Measurements from ENCODE around the gene ACTRT1.

Gene ACTRT1

DNA sequence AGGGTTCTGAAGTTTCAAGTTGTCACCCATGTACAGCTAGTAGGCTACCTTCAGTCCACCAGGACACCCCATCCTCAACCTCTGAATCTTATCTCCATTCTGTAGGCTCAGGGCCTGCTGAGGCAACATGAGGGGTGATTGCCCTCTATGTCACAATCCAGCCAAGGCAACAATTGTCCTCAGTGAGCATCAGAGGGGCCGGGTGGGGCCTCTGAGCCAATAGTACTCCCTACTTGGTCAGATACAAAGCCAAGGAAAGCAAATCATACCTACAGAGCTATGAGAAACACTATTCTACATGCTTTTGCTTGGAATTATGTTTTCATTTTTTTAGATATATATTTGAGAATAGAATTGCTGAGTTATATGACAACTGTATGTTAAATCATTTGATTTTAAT is at the start of gene ACTRT1:
Gene ACTRT1 (minus strand): TSS at position 101 of the 400 bp plus-strand sequence. CDS start 197 bp downstream, outside the sequence.
- ChIA-PET POLR2A (ENCODE audit: low non-redundant PET) (no interaction called here), CTCF (no interaction called here)
- TF ChIP-seq CTCF (conservative IDR thresholded peaks at IDR 0.05; ENCODE audit: low read depth) = no peak
- no peak within 1 kb of the TSS for H3K27ac ChIP-seq
- no peak for DNase-seq (ENCODE audit: low spot score)

- H3K27ac ChIP-seq = no peak overlapping the region
- TF ChIP-seq CTCF (conservative IDR thresholded peaks at IDR 0.05; ENCODE audit: low read depth) = no peak
- no peak for DNase-seq (ENCODE audit: low spot score)
- POLR2A ChIA-PET (ENCODE audit: low non-redundant PET) = no interaction called here
- CTCF ChIA-PET = no interaction called here
These were observed 26.3 kb upstream of the ACTRT1 start for GRCh38 chrX:128078545-128078944.

GRCh38 chrX:128057421-128057820 is 5.2 kb upstream of the ACTRT1 start:
- H3K27ac ChIP-seq = no peak overlapping the region
- TF ChIP-seq CTCF (conservative IDR thresholded peaks at IDR 0.05; ENCODE audit: low read depth) = no peak
- POLR2A ChIA-PET (ENCODE audit: low non-redundant PET) = no interaction called here
- CTCF ChIA-PET = no interaction called here
- no peak for DNase-seq (ENCODE audit: low spot score)

GRCh38 chrX:128051526-128051925 is 677 bp downstream of the ACTRT1 start:
- CTCF ChIA-PET = interaction anchor here (0.6 kb wide), 2 partner anchors 14 to 408 kb away, joined by 3 to 5 read pairs; no protein-coding TSS in a partner anchor

GRCh38 chrX:128035318-128035717 is 16.9 kb downstream of the ACTRT1 start:
- DNase-seq (ENCODE audit: low spot score) = no peak
- CTCF ChIA-PET = no interaction called here
- no peak overlapping the region for H3K27ac ChIP-seq
- POLR2A ChIA-PET (ENCODE audit: low non-redundant PET) = no interaction called here
- no peak for TF ChIP-seq CTCF (conservative IDR thresholded peaks at IDR 0.05; ENCODE audit: low read depth)

More at GRCh38 chrX:128051526-128051925, 677 bp downstream of the ACTRT1 start:
- TF ChIP-seq CTCF (conservative IDR thresholded peaks at IDR 0.05; ENCODE audit: low read depth) = no peak
- POLR2A ChIA-PET (ENCODE audit: low non-redundant PET) = no interaction called here
- DNase-seq (ENCODE audit: low spot score) = no peak
- no peak overlapping the region for H3K27ac ChIP-seq

GRCh38 chrX:128021566-128021965 is 30.6 kb downstream of the ACTRT1 start:
- TF ChIP-seq CTCF (conservative IDR thresholded peaks at IDR 0.05; ENCODE audit: low read depth) = no peak
- POLR2A ChIA-PET (ENCODE audit: low non-redundant PET) = no interaction called here
- DNase-seq (ENCODE audit: low spot score) = no peak
- no peak overlapping the region for H3K27ac ChIP-seq
- CTCF ChIA-PET = interaction anchor here (0.7 kb wide), 1 partner anchor 42 kb away, joined by 3 read pairs; no protein-coding TSS in a partner anchor

DNA sequence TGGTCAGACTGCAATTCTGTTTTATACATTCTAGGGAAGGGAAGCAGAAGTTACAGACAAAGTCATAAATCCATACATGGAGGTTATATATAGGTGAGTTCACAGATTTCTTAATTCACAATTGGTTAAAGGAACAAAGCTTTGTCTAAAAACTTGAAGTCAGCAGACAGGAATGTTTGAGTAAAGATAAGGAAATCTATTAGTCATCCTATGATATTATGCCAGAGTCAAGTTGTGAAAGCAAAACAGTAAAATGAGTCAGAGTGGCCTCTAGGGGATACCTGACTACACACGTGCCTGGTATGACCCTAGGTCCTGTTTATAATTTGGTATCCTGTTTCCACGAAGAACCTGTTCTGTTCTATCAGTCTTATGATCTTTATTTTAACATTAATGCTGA is 31.5 kb downstream of the ACTRT1 start:
- H3K27ac ChIP-seq = no peak overlapping the region
- peak; percentile 47 for DNase-seq (ENCODE audit: low spot score)
- ChIA-PET POLR2A (ENCODE audit: low non-redundant PET) (no interaction called here), CTCF (no interaction called here)
- no peak for TF ChIP-seq CTCF (conservative IDR thresholded peaks at IDR 0.05; ENCODE audit: low read depth)
